ENCODE data around the gene LBP.
"Not testable (repeated sequence)": the region's sequence is repeated elsewhere in the genome, so short reads cannot be mapped to it uniquely, and the experiment has no call there.

LBP gene

GRCh38 chr20:38350879-38351775 is 4.8 kb downstream of the LBP start:
- DNase-seq: no peak

GRCh38 chr20:38353316-38353715 is 7.0 kb downstream of the LBP start:
- peak; percentile 4 for DNase-seq

GRCh38 chr20:38354227-38354626 is 7.9 kb downstream of the LBP start:
- no peak for DNase-seq

- no peak for DNase-seq
Observed at GRCh38 chr20:38355161-38356012, 9.1 kb downstream of the LBP start.

GRCh38 chr20:38357653-38358207 is 11.4 kb downstream of the LBP start:
- DNase-seq: no peak

- no peak for DNase-seq
Observed at GRCh38 chr20:38358556-38358955, 12.3 kb downstream of the LBP start.

- DNase-seq: no peak
Observed at GRCh38 chr20:38363004-38363747, 16.9 kb downstream of the LBP start.

GRCh38 chr20:38369389-38369788 is 23.1 kb downstream of the LBP start:
- DNase-seq: no peak

GRCh38 chr20:38372806-38373205 is 26.5 kb downstream of the LBP start:
- no peak for DNase-seq

GRCh38 chr20:38373231-38373867 is 27.1 kb downstream of the LBP start:
- no peak for DNase-seq

GRCh38 chr20:38373898-38374297 is 27.6 kb downstream of the LBP start:
- DNase-seq: no peak

- DNase-seq: no peak
Observed at GRCh38 chr20:38377039-38377685, 30.9 kb downstream of the LBP start.

GRCh38 chr20:38377838-38378237 is 31.6 kb downstream of the LBP start:
- DNase-seq: not testable (repeated sequence)

GRCh38 chr20:38383147-38383546 is 36.9 kb downstream of the LBP start:
- DNase-seq: no peak

- DNase-seq: no peak
Observed at GRCh38 chr20:38386004-38386403, 39.7 kb downstream of the LBP start.

- DNase-seq: no peak
Observed at GRCh38 chr20:38386851-38387250, 40.6 kb downstream of the LBP start.

GRCh38 chr20:38387953-38388352 is 41.7 kb downstream of the LBP start:
- no peak for DNase-seq

- DNase-seq: no peak
Observed at GRCh38 chr20:38392356-38392755, 46.1 kb downstream of the LBP start.

GRCh38 chr20:38393259-38393658 is 47.0 kb downstream of the LBP start:
- DNase-seq: no peak

GRCh38 chr20:38395165-38395564 is 48.9 kb downstream of the LBP start:
- no peak for DNase-seq

- not testable (repeated sequence) for DNase-seq
Observed at GRCh38 chr20:38395751-38396395, 49.6 kb downstream of the LBP start.

All from fibroblast of skin of abdomen (primary cell).